HG02884 (cell line): ENCODE data around the gene NOC4L.
"Not testable (repeated sequence)": the region's sequence is repeated elsewhere in the genome, so short reads cannot be mapped to it uniquely, and the experiment has no call there.

Experiments
- ATAC-seq: cut with Tn5 transposase; IDR thresholded peaks from one replicate; pipeline ENCODE4 v1.9.1; 2021; ENCODE audit warnings: mild to moderate bottlenecking, moderate library complexity; ENCODE audit not compliant: unreplicated experiment

Gene NOC4L

GRCh38 chr12:132123970-132124765 lies 20.1 kb upstream of the NOC4L start:
- ATAC-seq, result no peak

GRCh38 chr12:132124766-132125425 lies 19.4 kb upstream of the NOC4L start:
- no peak for ATAC-seq

GRCh38 chr12:132125736-132126135 lies 18.5 kb upstream of the NOC4L start:
- no peak for ATAC-seq

GRCh38 chr12:132127041-132127440 lies 17.2 kb upstream of the NOC4L start:
- ATAC-seq, result no peak

GRCh38 chr12:132129007-132129406 lies 15.2 kb upstream of the NOC4L start:
- ATAC-seq, result no peak

- ATAC-seq, result no peak
Measured at GRCh38 chr12:132130690-132131089, 13.6 kb upstream of the NOC4L start.

- no peak for ATAC-seq
Measured at GRCh38 chr12:132131229-132131628, 13.0 kb upstream of the NOC4L start.

- no peak for ATAC-seq
Measured at GRCh38 chr12:132131952-132132351, 12.3 kb upstream of the NOC4L start.

- ATAC-seq, result no peak
Measured at GRCh38 chr12:132132609-132133430, 11.4 kb upstream of the NOC4L start.

GRCh38 chr12:132133952-132134652 lies 10.2 kb upstream of the NOC4L start:
- no peak for ATAC-seq

- ATAC-seq, result not testable (repeated sequence)
Measured at GRCh38 chr12:132134653-132135183, 9.5 kb upstream of the NOC4L start.

- ATAC-seq, result not testable (repeated sequence)
Measured at GRCh38 chr12:132136226-132136625, 8.0 kb upstream of the NOC4L start.

GRCh38 chr12:132137483-132138125 lies 6.7 kb upstream of the NOC4L start:
- no peak for ATAC-seq

GRCh38 chr12:132138941-132139871 lies 5.1 kb upstream of the NOC4L start:
- no peak for ATAC-seq

- ATAC-seq, result no peak
Measured at GRCh38 chr12:132139912-132140311, 4.3 kb upstream of the NOC4L start.

- no peak for ATAC-seq
Measured at GRCh38 chr12:132140501-132140900, 3.8 kb upstream of the NOC4L start.

- ATAC-seq, result no peak
Measured at GRCh38 chr12:132140918-132141841, 3.1 kb upstream of the NOC4L start.
